Muscle of back (tissue), 11 donors: ENCODE data around the gene ARID5A. TPM values are rescaled to one million over a fixed set of nuclear protein-coding genes. Genes with fewer than 3 reads are reported as not detected.
"Not testable (repeated sequence)": the region's sequence is repeated elsewhere in the genome, so short reads cannot be mapped to it uniquely, and the experiment has no call there.

ENCODE experiments used
- DNase-seq, 3 donors: peaks; one replicate each; pipeline versions ENCODE4 v3.0.0 to v3.0.0-alpha.2; 2013
- polyA plus RNA-seq, 10 donors: library from polyadenylated mRNA; unstranded; fragments of 120-200 nt; gene quantifications; one replicate each; pipeline ENCODE4 v1.2.1, GENCODE V29; 2013; ENCODE audit not compliant: insufficient read length in 10 of 10

The ARID5A gene
- polyA plus RNA-seq, 10 donors = 16.9 to 42.0 (median 23.4) TPM

DNA sequence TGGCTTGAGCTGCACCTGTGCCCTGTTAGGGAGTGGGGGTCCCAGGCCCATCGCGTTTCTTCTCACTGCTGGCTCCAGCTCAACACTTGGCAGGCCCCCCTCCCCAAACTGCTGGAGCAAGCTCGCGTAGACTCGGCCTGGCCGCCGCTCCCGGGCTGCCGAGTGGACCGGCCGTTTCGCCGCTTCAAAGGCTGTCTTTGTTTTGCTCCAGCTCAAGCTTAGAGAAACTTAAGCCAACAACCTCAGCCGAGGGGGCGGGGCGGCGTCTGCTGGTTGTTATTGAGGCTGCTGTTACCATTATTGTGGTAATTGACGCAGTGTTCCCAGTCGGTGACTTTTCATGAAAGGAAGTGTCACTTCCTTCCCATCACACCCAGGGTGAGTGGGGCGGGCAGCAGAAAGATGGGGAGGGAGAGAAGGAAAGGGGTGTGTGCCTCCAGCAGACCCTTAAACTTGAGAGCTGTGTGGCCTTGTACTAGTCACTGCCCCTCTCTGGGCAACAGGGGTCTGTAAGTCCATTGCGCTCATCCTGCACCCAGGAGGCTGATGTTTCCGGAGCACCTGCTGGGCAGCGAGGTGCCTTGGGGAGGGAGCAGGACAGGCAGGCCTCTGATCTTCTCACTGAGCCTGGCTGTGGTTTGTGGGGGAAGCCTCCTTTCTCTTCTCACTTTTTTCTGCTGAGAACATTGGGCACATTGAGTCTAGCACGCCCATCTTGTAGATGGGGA, 2.1 kb downstream of the ARID5A start:
- peak in 2 of 3 donors; percentile 48 to 74 for DNase-seq

DNA sequence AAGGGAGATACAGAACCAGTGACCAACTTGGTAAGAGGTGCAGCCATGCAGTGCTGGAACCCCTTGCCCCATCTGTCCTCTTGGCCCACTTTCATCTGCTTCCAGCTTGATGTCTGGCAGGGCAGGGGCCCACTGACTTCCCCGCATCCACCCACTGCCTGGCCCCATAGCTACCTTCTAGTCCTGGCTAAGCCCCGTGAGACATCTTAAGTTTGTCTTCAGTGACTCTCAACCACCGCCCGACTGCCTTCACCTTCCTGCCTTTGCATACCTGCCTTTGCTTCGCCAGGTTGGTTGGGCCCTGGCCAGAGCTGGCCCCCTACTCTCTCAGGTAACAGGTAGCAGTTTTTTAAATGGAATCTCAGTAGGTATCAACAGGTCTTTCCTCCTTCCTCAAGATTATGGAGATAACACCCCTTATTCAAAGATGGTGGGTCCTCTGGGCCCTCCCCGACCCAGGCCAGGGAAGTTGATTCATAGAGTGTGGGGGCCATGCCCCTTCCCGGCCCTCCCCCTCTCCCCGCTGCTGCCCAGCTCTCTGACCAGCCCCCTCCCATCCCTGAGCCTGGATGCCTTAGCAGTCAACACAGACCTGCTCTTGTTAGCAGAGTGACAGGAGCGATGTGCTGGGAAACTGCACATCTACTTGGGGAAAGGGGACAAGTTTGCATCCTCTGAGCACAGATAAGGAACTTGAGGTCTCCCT, 2.8 kb downstream of the ARID5A start:
- no peak for DNase-seq

DNA sequence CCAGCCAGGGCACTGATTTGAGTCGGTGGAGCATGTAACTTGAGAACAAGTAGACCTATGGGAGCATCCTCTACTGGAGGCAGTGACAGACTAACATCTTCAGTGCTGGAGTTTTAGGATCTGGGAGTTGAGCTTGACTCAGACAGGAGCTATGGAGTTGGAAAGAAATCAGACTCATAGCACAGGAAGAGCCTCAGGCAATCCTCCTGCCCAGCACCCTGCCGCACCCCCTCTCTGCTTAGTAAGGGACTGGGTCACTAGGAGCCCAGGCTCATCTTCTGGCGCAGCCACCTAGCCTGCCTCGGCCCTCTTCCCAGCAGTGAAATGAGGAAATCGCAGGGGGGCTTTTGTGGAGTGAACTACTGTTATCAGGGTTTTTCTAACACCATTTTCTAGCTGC, 3.6 kb downstream of the ARID5A start:
- peak in 1 of 3 donors; percentile 3 for DNase-seq

DNA sequence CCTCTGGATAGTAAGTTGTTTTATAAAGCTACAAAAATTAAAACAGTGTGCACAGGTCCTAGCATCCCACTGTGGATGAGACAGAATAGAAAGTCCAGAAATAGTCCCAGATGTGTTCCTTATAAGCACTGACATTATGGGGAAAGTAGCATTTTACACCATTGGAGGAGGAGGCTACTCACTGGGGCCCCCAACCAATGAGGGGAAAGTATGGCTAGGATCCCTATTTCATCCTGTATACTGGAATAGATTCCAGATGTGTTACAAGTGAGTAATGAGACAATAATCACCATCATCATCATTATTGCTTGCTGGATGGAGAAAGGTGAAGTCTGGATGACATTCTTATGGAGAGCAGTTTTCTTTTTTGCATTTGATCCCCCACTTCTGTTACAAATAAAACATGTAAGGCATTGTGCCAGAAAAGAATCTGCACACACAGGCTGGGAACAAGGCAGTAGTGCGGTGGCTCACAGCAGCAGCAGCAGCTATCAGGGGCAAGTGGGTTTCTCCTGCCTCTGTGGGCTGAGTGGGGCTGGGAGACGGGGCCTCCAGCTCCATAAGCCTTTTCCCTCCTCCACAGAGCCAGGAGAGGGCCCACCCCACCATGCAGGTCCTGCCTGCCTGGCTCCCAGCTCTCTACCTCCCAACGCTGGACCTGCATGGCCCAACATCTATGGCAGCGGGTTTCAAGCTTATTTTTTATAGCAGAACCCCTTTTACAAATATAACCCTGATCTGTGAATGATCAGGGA, 5.0 kb downstream of the ARID5A start:
- DNase-seq = peak in 2 of 3 donors; percentile 61 to 65

DNA sequence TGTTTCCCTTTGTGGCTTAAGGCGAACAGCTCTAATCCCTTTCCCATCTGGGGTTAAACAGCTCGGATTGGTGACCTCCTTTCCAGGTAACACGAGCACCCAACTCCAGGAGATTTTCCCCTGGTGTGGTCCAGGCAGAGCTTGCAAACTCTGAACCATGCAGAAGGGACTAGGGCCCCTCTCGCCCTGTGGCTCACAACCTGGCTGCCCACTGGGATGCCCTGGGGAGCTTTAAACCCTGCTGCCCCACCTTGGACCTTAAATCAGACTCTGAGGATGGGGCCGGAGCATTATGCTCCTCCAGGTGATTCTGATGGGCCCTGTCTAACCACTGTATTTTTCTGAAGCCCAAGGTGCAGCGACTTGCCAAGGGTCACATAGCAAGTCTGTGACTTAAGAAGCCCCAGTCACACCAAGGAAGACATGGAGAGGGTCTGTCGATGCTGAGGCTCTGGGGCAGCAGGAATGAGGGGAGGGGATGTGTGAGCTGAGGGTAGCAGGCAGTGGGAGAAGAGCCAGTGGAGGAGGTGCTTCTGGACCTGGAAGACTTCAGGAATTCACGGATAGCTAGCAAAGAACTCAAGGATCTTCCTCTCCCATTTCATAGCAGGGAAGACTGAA, 5.9 kb downstream of the ARID5A start:
- DNase-seq = no peak

DNA sequence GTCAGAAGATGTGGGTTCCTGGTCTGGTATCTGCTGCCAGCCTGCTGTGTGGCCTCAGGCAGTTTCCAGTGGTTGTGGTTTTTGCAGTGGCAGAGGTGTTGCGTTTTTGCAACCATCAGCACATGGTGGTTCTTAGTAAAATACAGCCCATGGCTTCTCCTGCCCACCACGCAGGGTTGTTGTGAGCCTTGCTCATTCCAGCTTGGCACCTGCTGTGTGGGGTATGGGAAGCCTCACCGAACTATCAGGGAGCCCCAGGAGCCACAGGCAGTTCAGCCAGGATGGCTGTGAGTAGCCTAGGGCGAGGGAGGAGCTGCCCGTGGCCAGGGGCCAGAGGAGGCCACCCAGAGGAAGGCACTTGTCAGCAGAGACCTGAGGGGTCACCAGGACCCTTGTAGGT, 9.8 kb downstream of the ARID5A start:
- DNase-seq = no peak

DNA sequence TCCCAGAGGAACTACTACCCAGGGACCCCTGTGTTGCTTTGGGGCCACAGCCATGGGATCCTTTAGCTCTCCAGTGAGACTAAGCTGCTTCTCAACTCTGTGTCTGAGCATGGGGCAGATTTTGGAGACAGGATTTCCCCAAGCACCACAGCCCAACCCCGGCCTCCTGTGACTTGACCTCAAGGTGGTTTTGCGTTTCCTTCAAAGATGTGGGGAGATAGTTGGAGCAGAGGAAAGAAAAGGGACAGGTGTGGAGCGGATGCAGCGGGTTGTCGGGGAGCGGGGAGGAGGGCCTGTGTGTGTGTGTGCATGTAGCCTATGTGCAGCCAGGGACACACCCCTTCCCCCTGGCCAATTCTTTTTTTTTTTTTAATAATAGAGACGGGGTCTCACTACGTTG, 10.2 kb downstream of the ARID5A start:
- no peak for DNase-seq

DNA sequence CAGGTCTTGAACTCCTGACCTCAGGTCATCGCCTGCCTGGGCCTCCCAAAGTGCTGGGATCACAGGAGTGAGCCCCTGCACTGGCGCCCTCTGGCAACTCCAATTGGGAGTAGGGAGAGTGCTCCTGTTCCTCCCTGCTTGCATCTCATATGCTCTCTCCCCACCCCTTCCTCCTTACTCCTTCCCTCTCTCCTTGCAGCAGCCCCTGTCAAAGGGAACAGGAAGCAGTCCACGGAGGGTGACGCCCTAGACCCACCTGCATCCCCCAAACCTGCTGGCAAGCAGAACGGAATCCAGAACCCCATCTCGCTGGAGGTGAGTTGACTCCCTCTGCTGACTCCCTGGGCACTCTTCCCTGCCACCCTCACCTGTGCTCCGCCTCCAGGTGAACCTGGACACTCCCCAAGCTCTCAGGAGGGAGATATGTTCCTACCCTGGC, 10.7 kb downstream of the ARID5A start:
- DNase-seq = no peak

DNA sequence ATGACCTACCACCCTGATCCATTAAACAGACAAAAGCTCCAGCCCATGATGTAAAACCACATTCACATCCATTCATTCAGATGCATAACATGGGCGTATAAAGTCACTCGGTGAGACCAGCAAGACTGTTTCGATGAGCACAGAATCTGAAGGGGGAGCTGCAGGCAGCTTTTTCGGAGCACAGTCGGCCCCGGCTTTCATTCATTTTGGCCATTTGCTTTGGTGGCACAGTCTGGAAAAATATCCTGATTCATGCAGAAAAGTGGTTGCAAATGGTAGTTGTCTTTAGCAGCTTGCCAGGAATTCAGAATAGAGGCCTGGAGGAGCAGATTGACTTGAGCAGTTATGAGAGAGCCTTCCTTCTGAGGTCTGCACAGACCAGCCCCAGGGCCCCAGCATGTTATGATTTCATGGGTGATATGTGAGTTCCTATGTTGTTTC, 11.2 kb downstream of the ARID5A start:
- no peak for DNase-seq

DNA sequence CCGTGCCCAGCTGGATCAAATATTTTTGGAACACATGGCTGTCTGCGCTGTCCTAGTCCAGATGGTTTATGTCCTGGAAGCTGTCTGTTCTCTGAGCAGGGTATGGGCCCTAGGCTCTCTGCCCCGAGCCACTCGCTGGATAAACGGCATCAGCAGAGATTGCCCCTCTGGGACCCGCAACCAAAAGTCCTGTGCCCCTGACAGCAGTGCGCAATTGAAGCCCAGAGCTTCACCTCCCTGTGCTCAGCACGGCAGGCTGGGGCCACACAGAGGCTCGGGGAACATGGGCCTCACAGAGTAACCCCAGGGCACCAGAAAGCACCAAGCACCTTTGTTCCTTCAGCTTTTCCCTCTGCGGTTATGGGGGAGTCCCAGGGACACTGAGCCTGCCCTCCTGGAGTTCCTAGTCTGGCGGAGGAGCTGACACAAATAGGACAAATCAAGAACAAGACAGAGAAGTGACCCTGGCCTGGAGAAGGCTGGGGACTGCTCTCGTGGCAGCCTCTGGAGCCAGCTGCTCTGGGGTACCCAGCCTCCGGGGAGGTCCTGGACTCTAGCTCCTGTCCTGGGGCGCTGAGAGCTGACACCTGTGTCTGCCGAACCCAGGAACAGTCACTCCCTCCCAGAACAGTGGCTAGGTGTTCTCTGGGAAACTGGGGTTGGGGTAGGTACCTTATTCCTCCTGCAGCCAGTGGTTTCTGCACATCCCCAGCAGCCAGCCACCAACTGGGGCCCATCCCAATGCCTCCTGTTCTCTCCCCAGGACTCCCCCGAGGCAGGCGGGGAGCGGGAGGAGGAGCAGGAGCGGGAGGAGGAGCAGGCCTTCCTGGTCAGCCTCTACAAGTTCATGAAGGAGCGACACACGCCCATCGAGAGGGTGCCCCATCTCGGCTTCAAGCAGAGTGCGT, 12.3 kb downstream of the ARID5A start:
- DNase-seq = no peak

DNA sequence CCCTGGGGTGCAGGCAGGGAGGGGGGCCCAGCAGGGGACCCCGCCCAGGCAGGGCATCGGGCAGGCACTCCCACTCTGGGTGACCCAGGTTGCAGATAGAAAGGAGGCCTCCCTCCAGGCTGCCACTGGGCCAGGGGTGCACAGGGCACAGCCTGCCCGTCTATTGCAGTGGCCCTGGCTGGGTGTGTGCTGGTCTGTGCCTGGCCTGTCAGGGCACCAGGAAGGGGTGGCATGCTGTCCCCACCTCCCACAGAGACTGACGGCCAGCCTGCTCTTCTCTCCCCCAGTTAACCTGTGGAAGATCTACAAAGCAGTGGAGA, 12.9 kb downstream of the ARID5A start:
- DNase-seq = no peak

DNA sequence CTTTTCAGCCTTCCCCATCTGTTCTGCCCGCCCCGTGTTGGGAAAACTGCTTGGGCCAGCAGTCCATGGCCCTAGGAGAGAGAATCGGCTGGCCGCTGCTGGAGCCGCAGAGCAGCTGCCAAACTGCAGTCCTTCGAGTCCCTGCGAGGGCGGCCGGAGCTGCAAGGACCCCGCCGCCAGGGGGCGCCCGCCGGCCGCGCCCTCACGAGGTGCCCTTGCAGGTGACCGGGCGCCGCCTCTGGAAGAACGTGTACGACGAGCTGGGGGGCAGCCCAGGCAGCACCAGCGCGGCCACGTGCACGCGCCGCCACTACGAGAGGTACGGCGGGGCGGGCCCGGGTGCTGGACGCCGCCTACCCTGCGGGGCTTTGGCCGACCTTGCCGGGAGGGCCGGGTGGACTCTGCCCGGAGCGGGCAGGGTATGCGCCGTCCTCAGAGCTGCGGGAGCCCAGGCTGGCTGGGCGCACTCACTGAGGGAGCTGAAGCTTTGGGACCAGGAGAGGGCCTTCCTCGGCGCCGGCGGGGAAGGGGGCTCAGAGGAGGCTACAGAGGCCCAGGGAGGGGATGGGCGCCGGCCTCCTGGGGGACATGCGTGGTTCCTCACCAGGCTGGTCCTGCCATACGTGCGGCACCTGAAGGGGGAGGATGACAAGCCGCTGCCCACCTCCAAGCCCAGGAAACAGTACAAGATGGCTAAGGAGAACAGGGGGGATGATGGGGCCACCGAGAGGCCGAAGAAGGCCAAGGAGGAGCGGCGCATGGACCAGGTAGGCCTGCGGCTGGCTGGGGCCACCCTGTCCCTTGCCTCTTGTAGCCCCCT, 13.6 kb downstream of the ARID5A start:
- no peak for DNase-seq

DNA sequence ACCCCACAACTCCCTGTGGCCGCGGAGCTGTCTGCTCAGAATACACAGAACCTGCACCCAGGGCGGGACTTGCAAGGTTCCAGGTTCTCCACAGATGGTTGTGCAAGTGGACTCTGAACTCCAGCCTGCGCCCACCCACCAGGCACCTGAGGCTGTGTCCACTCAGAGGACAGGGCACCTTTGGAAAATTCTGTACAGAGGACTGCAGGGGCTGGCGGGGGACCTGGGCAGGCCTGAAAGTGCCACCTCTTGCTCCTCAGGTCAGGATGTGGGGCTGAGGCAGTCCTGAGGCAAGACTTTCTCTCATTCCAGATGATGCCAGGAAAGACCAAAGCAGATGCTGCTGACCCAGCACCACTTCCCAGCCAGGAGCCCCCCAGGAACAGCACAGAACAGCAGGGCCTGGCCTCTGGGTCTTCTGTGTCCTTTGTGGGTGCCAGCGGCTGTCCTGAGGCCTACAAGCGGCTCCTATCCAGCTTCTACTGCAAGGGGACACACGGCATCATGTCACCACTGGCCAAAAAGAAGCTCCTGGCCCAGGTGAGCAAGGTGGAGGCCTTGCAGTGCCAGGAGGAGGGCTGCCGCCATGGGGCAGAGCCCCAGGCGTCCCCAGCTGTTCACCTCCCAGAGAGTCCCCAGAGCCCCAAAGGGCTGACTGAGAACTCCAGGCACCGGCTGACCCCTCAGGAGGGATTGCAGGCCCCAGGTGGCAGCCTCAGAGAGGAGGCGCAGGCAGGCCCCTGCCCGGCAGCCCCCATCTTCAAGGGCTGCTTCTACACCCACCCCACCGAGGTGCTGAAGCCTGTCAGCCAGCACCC, 14.4 kb downstream of the ARID5A start:
- DNase-seq = no peak

DNA sequence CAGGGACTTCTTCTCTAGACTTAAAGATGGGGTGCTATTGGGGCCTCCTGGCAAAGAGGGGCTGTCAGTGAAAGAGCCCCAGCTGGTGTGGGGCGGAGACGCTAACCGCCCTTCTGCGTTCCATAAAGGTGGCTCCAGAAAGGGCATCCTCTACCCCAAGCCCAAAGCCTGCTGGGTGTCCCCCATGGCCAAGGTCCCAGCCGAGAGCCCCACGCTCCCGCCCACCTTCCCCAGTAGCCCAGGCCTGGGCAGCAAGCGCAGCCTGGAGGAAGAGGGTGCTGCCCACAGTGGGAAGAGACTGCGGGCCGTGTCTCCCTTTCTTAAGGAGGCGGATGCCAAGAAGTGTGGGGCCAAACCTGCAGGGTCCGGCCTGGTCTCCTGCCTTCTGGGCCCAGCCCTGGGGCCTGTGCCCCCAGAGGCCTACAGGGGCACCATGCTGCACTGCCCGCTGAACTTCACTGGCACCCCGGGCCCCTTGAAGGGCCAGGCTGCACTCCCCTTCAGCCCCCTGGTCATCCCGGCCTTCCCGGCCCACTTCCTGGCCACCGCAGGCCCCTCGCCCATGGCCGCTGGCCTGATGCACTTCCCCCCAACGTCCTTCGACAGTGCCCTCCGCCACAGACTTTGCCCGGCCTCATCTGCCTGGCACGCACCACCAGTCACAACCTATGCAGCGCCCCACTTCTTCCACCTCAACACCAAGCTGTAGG, 15.2 kb downstream of the ARID5A start:
- DNase-seq = no peak

DNA sequence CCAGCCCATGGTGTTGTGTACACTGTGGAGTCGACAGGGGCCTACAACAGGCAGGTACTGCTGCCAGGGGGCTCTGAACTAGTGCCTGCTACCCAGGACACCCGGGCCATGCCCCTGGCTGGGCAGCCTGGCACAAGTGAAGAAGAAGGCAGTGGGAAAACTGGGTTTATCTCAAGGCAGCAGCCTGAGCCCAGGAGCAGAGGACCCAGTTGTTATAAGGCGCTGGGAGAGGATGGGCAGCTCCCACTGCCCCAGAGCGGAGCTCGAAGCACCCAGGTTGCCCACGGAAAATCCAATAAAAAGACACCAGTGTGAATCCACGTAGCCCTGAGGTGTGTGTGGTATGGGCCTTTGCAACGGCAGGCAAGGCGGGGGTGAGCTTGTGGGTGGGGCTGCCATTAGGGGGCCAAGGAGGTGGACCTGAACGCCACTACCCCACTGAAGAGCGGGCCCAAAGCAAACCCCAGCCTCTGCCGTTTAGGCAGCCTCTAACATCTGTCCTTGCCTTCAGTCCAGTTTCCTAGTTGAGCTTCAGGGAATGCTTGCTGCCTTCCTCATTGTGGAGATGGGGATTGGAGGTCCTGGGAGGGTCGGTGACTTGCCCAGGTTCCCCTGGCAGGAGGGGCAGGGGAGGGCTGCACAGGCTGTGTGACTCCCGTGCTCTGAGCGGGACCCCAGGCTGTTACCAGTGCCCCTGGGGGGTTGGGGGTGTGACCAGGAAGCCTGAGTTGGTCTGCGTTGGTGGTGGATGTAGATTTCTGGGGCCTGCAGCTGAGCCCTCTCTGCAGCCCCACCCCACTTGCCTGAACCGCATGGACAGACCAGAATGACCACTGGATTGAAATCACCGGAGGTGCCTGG, 16.0 kb downstream of the ARID5A start:
- DNase-seq = no peak

DNA sequence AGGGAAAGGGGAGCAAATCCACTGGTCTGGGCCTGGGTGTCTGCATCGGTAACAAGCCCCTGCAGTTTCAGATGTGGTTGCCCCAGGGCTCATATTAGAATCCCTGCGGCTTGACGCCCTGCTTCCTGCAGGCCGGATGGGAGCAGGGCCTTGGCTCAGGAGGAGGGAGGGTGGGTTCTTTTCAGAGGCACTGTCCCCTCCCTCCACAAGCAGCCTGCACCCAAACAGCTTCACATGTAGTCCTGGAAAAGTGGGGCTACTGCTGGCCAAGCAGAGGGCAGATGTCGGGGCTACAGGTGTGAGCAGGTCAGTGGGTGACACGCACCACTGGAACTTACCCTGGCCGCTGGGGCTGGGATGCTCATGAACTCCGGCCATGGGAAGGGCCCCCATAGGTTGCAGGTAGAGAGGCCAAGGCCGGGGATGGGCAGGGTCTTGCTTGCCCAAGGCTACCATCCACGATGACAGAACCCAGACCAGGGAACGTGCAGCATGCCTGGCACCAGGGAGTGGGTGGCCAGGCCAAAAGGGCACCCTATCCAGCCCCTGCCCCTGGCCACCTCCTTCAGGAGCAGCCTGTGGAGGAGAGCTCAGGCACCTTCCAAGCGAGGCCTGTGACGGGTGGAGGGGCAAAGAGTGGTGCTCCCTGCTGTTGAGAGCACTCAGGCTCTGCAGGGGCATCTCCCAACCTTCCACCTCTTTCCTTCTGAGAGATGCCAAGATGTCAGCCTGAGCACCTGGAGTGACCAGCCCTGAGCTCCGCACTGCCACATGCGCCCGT, 16.8 kb downstream of the ARID5A start:
- no peak for DNase-seq

DNA sequence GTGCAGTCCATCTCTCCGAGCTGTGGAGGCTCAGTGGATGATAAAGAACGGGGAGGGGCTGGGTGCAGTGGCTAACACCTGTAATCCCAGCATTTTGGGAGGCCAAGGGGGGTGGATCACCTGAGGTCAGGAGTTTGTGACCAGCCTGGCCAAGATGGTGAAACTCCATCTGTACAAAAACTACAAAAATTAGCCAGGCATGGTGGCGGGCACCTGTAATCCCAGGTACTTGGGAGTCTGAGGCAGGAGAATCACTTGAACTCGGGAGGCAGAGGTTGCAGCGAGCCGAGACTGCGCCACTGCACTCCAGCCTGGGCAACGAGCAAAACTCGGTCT, 17.4 kb downstream of the ARID5A start:
- not testable (repeated sequence) for DNase-seq
